GM23338 (cell line): Measurements from ENCODE around the gene COL20A1. TPM values are rescaled to one million over a fixed set of nuclear protein-coding genes. Genes with fewer than 3 reads are reported as not detected.

Source experiments
- ATAC-seq: fragments of 200-7000 bp; cut with Tn5 transposase; 3 replicates; pipeline ENCODE4 v1.9.1; 2020
- DNase-seq: peaks from one replicate; pipeline ENCODE4 v3.0.0-alpha.2; 2015; ENCODE audit warnings: low spot score
- H2AFZ ChIP-seq: fragments of 200-600 bp; sonication (generic); 2 replicates; pipeline ENCODE4 v1.8.0; 2016; ENCODE audit warnings: antibody characterized with exemption, mild to moderate bottlenecking, moderate library complexity
- H3F3A ChIP-seq: fragments of 200-600 bp; sonication (generic); replicated peaks from 2 replicates; pipeline ENCODE4 v1.8.0; 2017; ENCODE audit warnings: antibody characterized with exemption, mixed run types, low read depth
- H3K27ac ChIP-seq: fragments of 200-600 bp; sonication (generic); 2 replicates; pipeline ENCODE4 v1.6.1; 2016; ENCODE audit warnings: low read depth
- H3K27me3 ChIP-seq: fragments of 200-600 bp; sonication (generic); 2 replicates; pipeline ENCODE4 v1.8.0; 2016; ENCODE audit warnings: mild to moderate bottlenecking, mixed run types, moderate library complexity; ENCODE audit not compliant: insufficient read depth
- H3K36me3 ChIP-seq: fragments of 200-600 bp; sonication (generic); 2 replicates; pipeline ENCODE4 v1.8.0; 2016; ENCODE audit warnings: mild to moderate bottlenecking; ENCODE audit not compliant: insufficient read depth
- H3K4me1 ChIP-seq: fragments of 200-600 bp; sonication (generic); 2 replicates; pipeline ENCODE4 v1.8.0; 2016; ENCODE audit warnings: mild to moderate bottlenecking, moderate library complexity; ENCODE audit not compliant: insufficient read depth
- H3K4me2 ChIP-seq: fragments of 200-600 bp; sonication (generic); 2 replicates; pipeline ENCODE4 v1.7.1; 2017; ENCODE audit warnings: mixed run types
- H3K4me3 ChIP-seq: fragments of 200-600 bp; sonication (generic); 2 replicates; pipeline ENCODE4 v1.6.1; 2016; ENCODE audit warnings: mixed run types
- H3K79me2 ChIP-seq: fragments of 200-600 bp; sonication (generic); replicated peaks from 2 replicates; pipeline ENCODE4 v1.8.0; 2017; ENCODE audit warnings: mild to moderate bottlenecking; ENCODE audit not compliant: insufficient read depth
- H3K9me2 ChIP-seq: fragments of 200-600 bp; sonication (generic); 2 replicates; pipeline ENCODE4 v1.8.0; 2017; ENCODE audit not compliant: insufficient read depth
- H4K20me1 ChIP-seq: fragments of 200-600 bp; sonication (generic); replicated peaks from 2 replicates; pipeline ENCODE4 v1.8.0; 2017; ENCODE audit warnings: mild to moderate bottlenecking; ENCODE audit not compliant: insufficient read depth
- H3K27ac Mint-ChIP-seq: 2 replicates; pipeline ENCODE4 v1.8.0; 2020; ENCODE audit warnings: inconsistent platforms, mild to moderate bottlenecking, moderate library complexity, mixed read lengths
- H3K27me3 Mint-ChIP-seq: 3 replicates; pipeline ENCODE4 v1.8.0; 2022; ENCODE audit warnings: low read depth, mild to moderate bottlenecking, moderate library complexity, mixed read lengths, inconsistent platforms; ENCODE audit not compliant: insufficient read depth, poor library complexity
- H3K36me3 Mint-ChIP-seq: 3 replicates; pipeline ENCODE4 v1.8.0; 2021; ENCODE audit warnings: low read depth, mild to moderate bottlenecking, inconsistent platforms, moderate library complexity, mixed read lengths
- H3K4me1 Mint-ChIP-seq: 3 replicates; pipeline ENCODE4 v1.8.0; 2020; ENCODE audit warnings: mild to moderate bottlenecking, inconsistent platforms, mixed read lengths
- H3K4me3 Mint-ChIP-seq: 3 replicates; pipeline ENCODE4 v1.8.0; 2021; ENCODE audit warnings: moderate library complexity, mild to moderate bottlenecking, inconsistent platforms, mixed read lengths
- H3K9me3 Mint-ChIP-seq: 3 replicates; pipeline ENCODE4 v1.8.0; 2020; ENCODE audit warnings: moderate library complexity, mild to moderate bottlenecking, inconsistent platforms, mixed read lengths
- CREB1 ChIP-seq: fragments of 250-450 bp; sonication (Bioruptor Pico); IDR thresholded peaks from 2 replicates; pipeline ENCODE4 v1.5.0; 2020; ENCODE audit warnings: low read depth, mild to moderate bottlenecking, moderate library complexity
- CTCF ChIP-seq, 2 experiments: fragments of 200-600 bp in 1 of 2; sonication (generic) in 1 of 2; conservative IDR thresholded peaks; 2 replicates each; pipeline versions ENCODE4 v1.5.1 to v1.6.1; 2016 to 2017; ENCODE audit warnings: antibody characterized with exemption in 2 of 2, low read depth in 2 of 2, mild to moderate bottlenecking in 2 of 2, moderate library complexity in 1 of 2
- ETS1 ChIP-seq: IDR thresholded peaks from 2 replicates; pipeline ENCODE4 v1.6.1; 2016; ENCODE audit warnings: antibody characterized with exemption
- EZH2 ChIP-seq: fragments of 200-600 bp; sonication (generic); IDR thresholded peaks from one replicate; pipeline ENCODE4 v1.8.0; 2017; ENCODE audit warnings: antibody characterized with exemption, mild to moderate bottlenecking, low read depth; ENCODE audit not compliant: unreplicated experiment
- EZH2phosphoT487 ChIP-seq: fragments of 200-600 bp; sonication (generic); IDR thresholded peaks from one replicate; pipeline ENCODE4 v1.8.1; 2018; ENCODE audit warnings: antibody characterized with exemption; ENCODE audit not compliant: unreplicated experiment
- JUNB ChIP-seq: IDR thresholded peaks from one replicate; pipeline ENCODE4 v1.6.1; 2016; ENCODE audit warnings: antibody characterized with exemption; ENCODE audit not compliant: unreplicated experiment
- NANOG ChIP-seq: IDR thresholded peaks from 2 replicates; pipeline ENCODE4 v1.6.1; 2016; ENCODE audit warnings: antibody characterized with exemption, borderline replicate concordance
- POLR2AphosphoS5 ChIP-seq: IDR thresholded peaks from 2 replicates; pipeline ENCODE4 v1.6.1; 2016; ENCODE audit warnings: antibody characterized with exemption, low read depth
- REST ChIP-seq: IDR thresholded peaks from one replicate; pipeline ENCODE4 v1.6.1; 2018; ENCODE audit warnings: antibody characterized with exemption; ENCODE audit not compliant: unreplicated experiment
- STAT1 ChIP-seq: IDR thresholded peaks from one replicate; pipeline ENCODE4 v1.6.1; 2016; ENCODE audit warnings: antibody characterized with exemption; ENCODE audit not compliant: unreplicated experiment
- ZNF114 ChIP-seq: fragments of 250-450 bp; sonication (Bioruptor Pico); IDR thresholded peaks from 2 replicates; pipeline ENCODE4 v1.5.0; 2020; ENCODE audit warnings: mild to moderate bottlenecking, moderate library complexity
- ZNF331 ChIP-seq: fragments of 250-450 bp; sonication (Bioruptor Pico); IDR thresholded peaks from 2 replicates; pipeline ENCODE4 v1.5.0; 2020; ENCODE audit warnings: low read depth, mild to moderate bottlenecking, moderate library complexity
- ZNF462 ChIP-seq: fragments of 250-450 bp; sonication (Bioruptor Pico); IDR thresholded peaks from 2 replicates; pipeline ENCODE4 v1.5.0; 2020; ENCODE audit warnings: mild to moderate bottlenecking, moderate library complexity
- polyA plus RNA-seq: library from polyadenylated mRNA; unstranded; fragments of >200 nt; fragmentation: Nextera tagmentation; extraction: Ambion mirVana; gene quantifications from 2 replicates; pipeline ENCODE4 v1.2.1, GENCODE V29; 2016
- total RNA-seq: library from RNA; depleted of rRNA; stranded (reverse); fragments of >200 nt; shearing (Covaris generic); gene quantifications from 2 replicates; pipeline ENCODE4 v1.2.3, GENCODE V29; 2014

The COL20A1 gene
- total and polyA plus RNA-seq, 2 experiments from 2014 or later = 0.28 to 0.79 TPM

GRCh38 chr20:63334356-63334755, 41.4 kb downstream of the COL20A1 start:
- Histone ChIP-seq H3K27me3 (no peaks in the 10 kb centered on the region), H3F3A (no peaks in the 10 kb centered on the region), H2AFZ (no peak overlapping the region), H3K79me2 (no peaks in the 10 kb centered on the region), H3K4me1 (no peaks in the 10 kb centered on the region; the same call in 1 of the 2 replicates), H3K4me2 (no peak overlapping the region), H3K27ac (no peak overlapping the region), H3K9me2 (peaks cover 3% of the 10 kb centered on the region; the same call in 1 of the 2 replicates), H3K36me3 (no peaks in the 10 kb centered on the region), H4K20me1 (no peaks in the 10 kb centered on the region), H3K4me3 (no peak overlapping the region)
- Mint-ChIP-seq H3K36me3 (peaks cover 22% of the 10 kb centered on the region), H3K27me3 (peaks cover 35% of the 10 kb centered on the region), H3K9me3 (peaks cover 35% of the 10 kb centered on the region), H3K4me3 (no peak overlapping the region), H3K27ac (no peak overlapping the region), H3K4me1 (peaks cover 4% of the 10 kb centered on the region; the same call in 1 of the 3 replicates)
- no peak for ATAC-seq
- no peak for TF ChIP-seq CREB1
- no peak for TF ChIP-seq ETS1
- no peak for TF ChIP-seq JUNB
- no peak for TF ChIP-seq EZH2phosphoT487
- TF ChIP-seq POLR2AphosphoS5 = no peak
- no peak for TF ChIP-seq REST
- TF ChIP-seq CTCF (conservative IDR thresholded peaks at IDR 0.05; ENCODE audit: low read depth in 2 of 2) = no peak
- TF ChIP-seq ZNF114 (CRISPR knock-in tag) = no peak
- TF ChIP-seq NANOG = no peak
- no peak for TF ChIP-seq ZNF462 (CRISPR knock-in tag)
- no peak for TF ChIP-seq ZNF331 (CRISPR knock-in tag)
- no peak for TF ChIP-seq EZH2
- TF ChIP-seq STAT1 = no peak
- DNase-seq = no peak
